NCI-H1105 (cell line): ENCODE measurements around the gene OTULINL.
A peak's percentile ranks its signal among the peaks of the same experiment; 100 is the strongest.

Source experiments
- DNase-seq: peaks from one replicate; lab custom pipeline; 2025; lab: John Stamatoyannopoulos, UW

Gene OTULINL

DNA sequence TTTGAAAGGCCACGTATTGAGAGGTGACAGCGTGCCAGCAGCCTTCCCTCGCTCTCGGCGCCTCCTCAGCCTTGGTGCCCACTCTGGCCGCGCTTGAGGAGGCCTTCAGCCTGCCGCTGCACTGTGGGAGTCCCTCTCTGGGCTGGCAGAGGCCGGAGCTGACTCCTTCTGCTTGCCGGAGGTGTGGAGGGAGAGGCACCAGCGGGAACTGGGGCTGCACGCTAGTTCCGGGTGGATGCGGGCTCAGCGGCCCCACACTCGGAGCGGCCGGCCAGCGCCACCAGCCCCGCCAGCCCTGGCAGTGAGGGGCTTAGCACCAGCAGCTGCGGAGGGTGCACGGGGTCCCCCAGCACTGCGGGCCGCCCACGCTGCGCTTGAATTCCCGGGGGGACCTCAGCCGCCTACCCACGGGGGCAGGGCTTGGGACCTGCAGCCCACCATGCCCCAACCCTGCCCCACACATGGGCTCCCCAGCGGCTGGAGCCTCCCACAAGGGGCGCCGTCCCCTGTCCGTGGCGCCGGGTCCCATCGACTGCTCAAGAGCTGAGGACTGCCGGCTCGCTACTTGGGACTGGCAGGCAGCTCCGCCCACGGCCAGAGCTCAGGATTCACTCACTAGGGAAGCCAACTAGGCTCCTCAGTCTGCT, 4.4 kb upstream of the OTULINL start:
- no peak for DNase-seq

GRCh38 chr5:14577971-14578370, 3.6 kb upstream of the OTULINL start:
- no peak for DNase-seq

GRCh38 chr5:14579246-14579645, 2.3 kb upstream of the OTULINL start:
- DNase-seq: no peak

- no peak for DNase-seq
Measured at GRCh38 chr5:14579731-14580397, 1.7 kb upstream of the OTULINL start.

DNA sequence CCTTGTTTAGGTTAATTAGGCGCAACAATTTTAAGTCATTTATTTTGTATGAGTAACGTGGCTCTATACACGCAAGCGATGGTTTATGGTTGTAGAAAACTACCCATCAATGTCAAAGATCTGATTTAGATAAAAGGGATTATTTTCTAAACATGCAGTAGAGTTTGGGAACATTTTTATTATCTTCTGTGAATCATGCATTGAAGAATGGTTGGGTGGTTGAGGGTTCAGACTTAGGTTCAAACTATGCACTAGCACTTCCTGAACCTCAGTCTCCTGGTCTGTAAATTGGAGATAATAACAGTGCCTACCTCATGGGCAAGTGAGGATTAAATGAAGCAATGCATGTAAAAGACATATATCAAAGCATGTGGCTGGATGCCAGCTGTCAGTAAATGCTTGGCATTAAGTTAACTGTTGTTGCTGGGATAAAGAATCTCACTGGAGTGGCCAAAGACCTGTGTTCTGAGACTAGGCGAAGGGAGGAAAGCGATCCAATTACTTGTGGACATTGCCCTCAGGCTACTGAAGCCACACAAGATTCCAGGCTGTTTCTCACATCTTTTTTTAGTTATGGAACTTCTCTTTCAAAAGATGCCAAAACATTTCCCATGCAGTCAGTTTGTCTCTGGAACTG, 1.1 kb upstream of the OTULINL start:
- no peak for DNase-seq

- DNase-seq: peak; percentile 69
Measured at GRCh38 chr5:14581891-14582796, 552 bp downstream of the OTULINL start.

GRCh38 chr5:14582797-14583137, 1.2 kb downstream of the OTULINL start:
- peak; percentile 16 for DNase-seq

DNA sequence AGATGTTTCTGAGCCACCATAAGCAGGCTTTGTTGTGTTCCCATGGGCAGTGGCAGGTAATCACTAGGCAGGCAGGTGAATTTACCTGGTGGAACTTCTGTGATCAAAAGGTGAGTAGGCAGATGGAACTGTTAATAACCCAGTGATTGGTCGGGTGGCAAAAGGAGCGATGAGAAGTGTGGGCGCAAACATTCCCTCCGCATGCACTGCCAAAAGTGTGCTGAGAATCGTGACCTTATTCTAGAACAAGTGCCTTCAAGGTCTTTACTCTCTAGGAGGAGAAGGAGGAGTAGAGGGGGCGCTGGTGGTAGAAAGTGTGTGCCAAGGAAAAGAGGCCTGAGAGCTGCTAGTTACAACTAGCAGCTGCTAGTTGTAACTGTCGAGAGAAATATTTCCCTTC, 3.3 kb downstream of the OTULINL start:
- DNase-seq: no peak

DNA sequence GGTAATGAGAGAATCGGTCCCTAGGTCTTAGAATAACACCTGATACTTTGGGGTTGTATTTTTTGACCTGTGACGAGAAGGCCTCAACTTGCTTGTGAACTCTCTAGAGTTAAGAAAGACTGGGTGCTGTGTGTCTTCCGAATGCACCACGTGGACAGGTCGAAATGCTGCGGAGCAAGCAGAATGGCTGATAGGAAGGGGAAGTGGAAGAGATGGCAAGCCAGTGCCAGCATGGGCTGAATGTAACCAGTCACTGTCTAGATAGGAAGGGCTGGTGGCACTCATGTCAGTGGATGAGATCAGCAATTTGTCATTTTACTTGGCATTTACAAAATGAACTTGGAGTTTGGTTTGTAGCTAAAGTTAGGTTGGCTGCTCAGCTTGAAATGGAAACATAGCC, 5.6 kb downstream of the OTULINL start:
- no peak for DNase-seq

DNA sequence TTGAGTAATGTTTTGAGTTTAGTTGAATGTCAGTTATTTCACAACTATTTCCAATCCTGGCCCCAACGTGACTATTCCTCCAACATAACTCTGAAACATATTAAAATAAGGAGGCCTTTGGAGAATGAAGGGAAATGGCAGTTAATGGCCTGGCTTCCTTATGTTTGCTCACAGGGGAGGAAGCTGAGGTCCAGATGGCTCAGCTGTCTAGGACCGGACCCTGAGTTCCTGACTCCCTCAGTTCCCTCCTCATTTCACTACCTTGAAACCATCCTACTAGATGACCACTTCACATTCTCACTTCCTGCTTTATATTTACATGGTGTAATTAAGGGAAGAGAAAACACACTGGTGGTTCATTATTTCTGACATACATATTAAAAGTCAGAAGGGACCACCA, 6.6 kb downstream of the OTULINL start:
- DNase-seq: no peak

- no peak for DNase-seq
Measured at GRCh38 chr5:14588758-14589543, 7.4 kb downstream of the OTULINL start.

DNA sequence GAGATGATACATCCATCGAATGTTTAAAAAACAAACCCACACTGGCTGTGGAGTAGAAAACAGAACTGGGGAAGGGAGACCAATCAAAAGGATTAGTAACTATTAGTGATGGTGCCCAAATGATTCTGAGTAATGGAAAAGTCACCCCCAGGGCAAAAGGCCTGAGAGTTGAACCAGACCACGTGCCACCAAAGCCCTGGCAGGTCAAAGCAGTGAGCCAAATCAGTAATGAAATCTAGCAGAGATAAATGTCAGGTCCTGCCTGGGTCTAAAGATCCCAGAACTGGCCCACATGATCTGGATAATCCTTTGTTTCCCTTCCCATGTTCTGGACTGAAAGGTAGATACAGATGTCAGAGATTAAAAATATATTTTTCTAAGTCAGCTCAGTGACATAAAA, 9.4 kb downstream of the OTULINL start:
- DNase-seq: no peak

- DNase-seq: no peak
Measured at GRCh38 chr5:14591548-14591947, 10.0 kb downstream of the OTULINL start.

- no peak for DNase-seq
Measured at GRCh38 chr5:14593326-14594021, 11.9 kb downstream of the OTULINL start.

DNA sequence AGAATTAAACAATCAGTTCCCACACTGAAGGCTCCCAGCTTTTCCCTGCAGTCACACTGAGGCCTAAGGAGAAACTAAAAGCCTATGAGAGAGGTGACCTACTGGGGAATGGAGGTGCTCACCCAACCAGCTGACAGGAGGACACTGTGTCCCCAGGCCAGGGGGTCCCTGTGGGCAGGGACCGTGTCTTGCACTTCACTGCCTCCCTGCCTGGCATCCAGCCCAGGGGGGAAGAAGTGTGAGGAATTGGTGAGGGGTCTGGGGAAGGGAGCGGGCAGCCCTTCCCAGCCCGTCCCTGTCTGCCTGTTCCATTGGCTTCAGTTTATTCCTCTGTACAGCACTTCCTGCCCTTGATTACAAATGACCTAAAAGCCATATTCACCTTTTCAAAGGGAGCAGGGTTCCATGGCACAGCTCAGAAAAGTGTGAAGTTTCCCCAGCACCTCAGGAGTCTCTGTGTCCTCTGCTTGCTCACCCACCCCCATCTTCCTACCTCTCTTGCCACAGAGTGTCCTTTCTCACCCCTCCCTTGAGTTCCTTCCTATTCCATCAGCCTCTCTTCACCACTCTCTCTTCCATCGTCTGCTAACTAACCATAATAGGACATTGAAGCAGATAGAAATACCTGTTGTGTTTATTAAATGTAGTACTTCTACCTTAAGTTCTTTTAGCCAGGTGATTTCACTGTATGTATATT, 12.9 kb downstream of the OTULINL start:
- DNase-seq: no peak

GRCh38 chr5:14595189-14595588, 13.6 kb downstream of the OTULINL start:
- DNase-seq: no peak

- DNase-seq: no peak
Measured at GRCh38 chr5:14595891-14596290, 14.3 kb downstream of the OTULINL start.

GRCh38 chr5:14597080-14597479, 15.5 kb downstream of the OTULINL start:
- DNase-seq: no peak

DNA sequence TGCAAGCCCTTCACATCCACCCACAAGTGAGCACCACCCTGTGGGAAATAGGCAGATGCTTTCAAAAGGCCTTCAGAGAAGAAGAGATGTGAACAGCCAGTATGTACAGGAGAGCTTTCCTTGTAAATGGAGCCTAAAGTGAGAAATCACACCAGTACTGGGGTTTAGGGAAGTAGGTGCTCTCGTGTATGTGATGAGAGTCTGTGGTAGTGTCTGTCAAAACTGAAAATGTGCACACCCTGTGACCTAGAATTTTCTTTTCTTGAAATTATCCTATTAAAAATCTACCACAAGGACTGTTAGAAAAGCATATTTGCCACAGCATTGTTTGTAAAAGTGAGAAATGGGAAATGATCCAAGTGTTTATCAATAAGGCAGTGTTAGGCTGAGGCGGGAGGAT, 16.6 kb downstream of the OTULINL start:
- no peak for DNase-seq

DNA sequence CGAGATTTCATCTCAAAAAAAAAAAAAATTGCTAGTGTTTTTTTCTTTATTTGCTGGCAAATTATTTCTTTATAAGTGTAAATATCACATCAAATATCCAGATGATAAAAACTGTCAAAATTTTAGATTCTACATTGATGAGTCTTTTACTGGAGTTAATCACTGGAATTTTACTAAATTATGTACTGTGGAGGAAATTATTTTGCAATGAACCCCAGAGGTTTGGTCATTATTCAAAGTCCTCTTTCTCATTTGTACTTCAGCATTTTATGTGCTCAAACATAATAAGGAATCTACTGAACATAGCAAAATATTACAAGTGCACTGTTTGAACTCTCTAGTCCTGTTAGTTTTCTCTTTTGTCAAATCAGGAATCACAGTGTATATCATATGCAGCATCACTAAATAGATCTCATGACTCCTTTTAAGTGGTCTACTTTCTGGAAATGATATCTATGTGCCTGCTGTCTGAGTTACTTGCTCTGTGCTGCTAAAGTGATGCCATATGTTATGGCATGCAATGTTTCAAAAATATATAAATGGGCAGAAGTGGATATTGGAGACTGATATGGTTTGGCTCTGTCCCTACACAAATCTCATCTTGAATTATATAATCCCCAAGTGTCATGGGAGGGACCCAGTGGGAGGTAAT, 18.0 kb downstream of the OTULINL start:
- no peak for DNase-seq
